ENCODE results near the gene DNAH14.

DNAH14 gene

DNA sequence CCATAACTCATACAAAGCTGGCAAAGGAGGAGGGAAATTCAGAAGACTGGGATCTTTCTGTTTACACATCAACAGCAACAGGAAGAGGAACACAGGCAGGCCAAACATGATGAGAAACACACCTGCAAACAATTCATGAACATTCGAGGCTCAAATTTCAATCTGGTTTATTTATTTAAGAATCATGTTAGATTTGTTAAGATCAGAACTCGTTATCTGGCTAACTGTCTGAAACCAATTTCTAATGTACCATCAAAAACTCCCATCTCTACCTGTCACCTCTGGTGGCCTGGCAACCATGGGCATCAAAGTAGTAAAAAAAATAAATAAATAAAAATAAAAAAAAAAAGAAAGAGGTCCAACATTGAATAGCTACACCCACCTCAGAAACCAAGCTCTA lies 488.6 kb downstream of the DNAH14 start:
- no peaks in the 10 kb centered on the region for H3K4me1 ChIP-seq (ENCODE audit: control insufficient read depth, insufficient read depth, low read length)
- 83 to 95% methylated on average over 1 to 2 of the region's 2 CpGs for WGBS, 2 experiments
- no peak overlapping the region for H3K4me3 ChIP-seq (ENCODE audit: insufficient read depth, low read depth, low read length)
- H3K36me3 ChIP-seq (ENCODE audit: control insufficient read depth, insufficient read depth, low read length), result peaks cover 28% of the 10 kb centered on the region
- no peaks in the 10 kb centered on the region for H3K9me3 ChIP-seq (ENCODE audit: control insufficient read depth, low read length)
- H3K27me3 ChIP-seq (ENCODE audit: control insufficient read depth, insufficient read depth, low read length, poor library complexity, severe bottlenecking), result no peaks in the 10 kb centered on the region
- no peak overlapping the region for H3K27ac ChIP-seq (ENCODE audit: insufficient read depth, low read depth, low read length, poor library complexity, severe bottlenecking)

DNA sequence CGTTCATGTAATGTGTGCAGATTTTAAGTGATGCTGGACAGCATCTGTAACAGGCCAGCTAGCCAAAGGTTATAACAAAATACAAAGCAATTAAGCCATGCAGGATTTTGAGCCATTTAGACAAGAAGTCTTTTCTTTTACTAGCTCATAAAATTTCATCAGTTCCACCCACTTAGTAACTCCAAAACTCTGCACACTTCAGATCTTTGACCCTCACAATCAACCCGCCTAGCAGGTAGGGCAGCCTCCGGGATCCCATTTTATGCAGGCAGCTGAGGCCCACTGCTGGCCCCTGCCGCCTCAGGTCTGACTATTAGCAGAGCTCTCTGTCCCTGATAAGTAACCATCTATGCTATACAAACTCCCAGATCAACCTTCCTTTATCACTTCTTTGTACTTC lies 489.1 kb downstream of the DNAH14 start:
- H3K36me3 ChIP-seq (ENCODE audit: control insufficient read depth, insufficient read depth, low read length), result peaks cover 28% of the 10 kb centered on the region
- H3K27me3 ChIP-seq (ENCODE audit: control insufficient read depth, insufficient read depth, low read length, poor library complexity, severe bottlenecking), result no peaks in the 10 kb centered on the region
- no peaks in the 10 kb centered on the region for H3K9me3 ChIP-seq (ENCODE audit: control insufficient read depth, low read length)
- no peaks in the 10 kb centered on the region for H3K4me1 ChIP-seq (ENCODE audit: control insufficient read depth, insufficient read depth, low read length)
- no peak overlapping the region for H3K27ac ChIP-seq (ENCODE audit: insufficient read depth, low read depth, low read length, poor library complexity, severe bottlenecking)
- H3K4me3 ChIP-seq (ENCODE audit: insufficient read depth, low read depth, low read length), result no peak overlapping the region
- 94 to 99% methylated on average over 4 of the region's 4 CpGs for WGBS, 2 experiments

- Histone ChIP-seq H3K27ac (ENCODE audit: insufficient read depth, low read depth, low read length, poor library complexity, severe bottlenecking) (no peak overlapping the region), H3K36me3 (ENCODE audit: control insufficient read depth, insufficient read depth, low read length) (peaks cover 27% of the 10 kb centered on the region), H3K4me1 (ENCODE audit: control insufficient read depth, insufficient read depth, low read length) (peaks cover 13% of the 10 kb centered on the region), H3K4me3 (ENCODE audit: insufficient read depth, low read depth, low read length) (no peak overlapping the region), H3K9me3 (ENCODE audit: control insufficient read depth, low read length) (no peaks in the 10 kb centered on the region), H3K27me3 (ENCODE audit: control insufficient read depth, insufficient read depth, low read length, poor library complexity, severe bottlenecking) (no peaks in the 10 kb centered on the region)
- 94 to 97% methylated on average over 13 to 14 of the region's 14 CpGs for WGBS, 2 experiments
Measured at GRCh38 chr1:225422031-225422605, 492.6 kb downstream of the DNAH14 start.

DNA sequence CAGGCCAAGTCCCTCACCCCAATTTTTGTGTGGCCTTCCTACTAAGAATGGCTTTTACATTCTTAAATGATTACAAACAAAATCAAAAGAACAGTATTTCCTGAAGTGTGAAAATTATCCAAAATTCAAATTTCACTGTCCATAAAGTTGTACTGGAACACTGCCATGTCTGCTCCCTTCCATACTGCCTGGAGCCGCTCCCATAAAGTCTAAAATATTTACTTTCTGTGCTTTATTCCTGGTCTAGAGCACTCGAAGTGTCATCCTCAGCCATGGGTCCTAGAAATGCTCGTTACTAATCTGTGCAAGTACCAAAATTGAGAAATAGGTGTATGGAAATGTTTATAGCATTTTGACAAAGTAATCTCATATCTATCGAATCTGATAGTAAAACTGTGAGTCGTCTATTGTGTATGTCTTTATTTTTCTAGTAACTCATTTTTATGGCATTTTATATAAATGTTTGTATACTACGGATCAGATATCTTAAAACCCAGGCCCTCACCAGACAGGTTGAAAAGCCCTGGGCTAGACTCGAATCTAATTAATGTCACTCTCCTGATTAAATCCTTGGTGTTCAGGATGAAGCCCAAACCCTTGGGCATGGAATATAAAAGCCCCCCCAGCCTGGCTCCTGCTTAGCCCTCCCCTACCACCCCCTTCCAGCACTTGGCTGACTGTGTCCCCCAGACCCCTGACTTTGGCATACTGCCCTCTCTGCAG lies 493.5 kb downstream of the DNAH14 start:
- no peak overlapping the region for H3K27ac ChIP-seq (ENCODE audit: insufficient read depth, low read depth, low read length, poor library complexity, severe bottlenecking)
- H3K9me3 ChIP-seq (ENCODE audit: control insufficient read depth, low read length), result no peaks in the 10 kb centered on the region
- H3K27me3 ChIP-seq (ENCODE audit: control insufficient read depth, insufficient read depth, low read length, poor library complexity, severe bottlenecking), result no peaks in the 10 kb centered on the region
- peaks cover 19% of the 10 kb centered on the region for H3K36me3 ChIP-seq (ENCODE audit: control insufficient read depth, insufficient read depth, low read length)
- H3K4me1 ChIP-seq (ENCODE audit: control insufficient read depth, insufficient read depth, low read length), result peaks cover 13% of the 10 kb centered on the region
- WGBS, 2 experiments, result 88% methylated on average over 6 to 7 of the region's 7 CpGs
- no peak overlapping the region for H3K4me3 ChIP-seq (ENCODE audit: insufficient read depth, low read depth, low read length)

GRCh38 chr1:225423518-225423855 lies 494.0 kb downstream of the DNAH14 start:
- H3K4me1 ChIP-seq (ENCODE audit: control insufficient read depth, insufficient read depth, low read length), result peaks cover 13% of the 10 kb centered on the region
- H3K27me3 ChIP-seq (ENCODE audit: control insufficient read depth, insufficient read depth, low read length, poor library complexity, severe bottlenecking), result no peaks in the 10 kb centered on the region
- H3K36me3 ChIP-seq (ENCODE audit: control insufficient read depth, insufficient read depth, low read length), result peaks cover 18% of the 10 kb centered on the region
- no peak overlapping the region for H3K4me3 ChIP-seq (ENCODE audit: insufficient read depth, low read depth, low read length)
- H3K9me3 ChIP-seq (ENCODE audit: control insufficient read depth, low read length), result no peaks in the 10 kb centered on the region
- 74 to 80% methylated on average over 2 of the region's 2 CpGs for WGBS, 2 experiments
- H3K27ac ChIP-seq (ENCODE audit: insufficient read depth, low read depth, low read length, poor library complexity, severe bottlenecking), result no peak overlapping the region

GRCh38 chr1:225424562-225425200 lies 495.2 kb downstream of the DNAH14 start:
- H3K4me3 ChIP-seq (ENCODE audit: insufficient read depth, low read depth, low read length), result no peak overlapping the region
- no peak overlapping the region for H3K27ac ChIP-seq (ENCODE audit: insufficient read depth, low read depth, low read length, poor library complexity, severe bottlenecking)
- peaks cover 13% of the 10 kb centered on the region for H3K4me1 ChIP-seq (ENCODE audit: control insufficient read depth, insufficient read depth, low read length)
- H3K9me3 ChIP-seq (ENCODE audit: control insufficient read depth, low read length), result no peaks in the 10 kb centered on the region
- H3K27me3 ChIP-seq (ENCODE audit: control insufficient read depth, insufficient read depth, low read length, poor library complexity, severe bottlenecking), result no peaks in the 10 kb centered on the region
- H3K36me3 ChIP-seq (ENCODE audit: control insufficient read depth, insufficient read depth, low read length), result peaks cover 8% of the 10 kb centered on the region
- 76 to 84% methylated on average over 6 of the region's 6 CpGs for WGBS, 2 experiments

DNA sequence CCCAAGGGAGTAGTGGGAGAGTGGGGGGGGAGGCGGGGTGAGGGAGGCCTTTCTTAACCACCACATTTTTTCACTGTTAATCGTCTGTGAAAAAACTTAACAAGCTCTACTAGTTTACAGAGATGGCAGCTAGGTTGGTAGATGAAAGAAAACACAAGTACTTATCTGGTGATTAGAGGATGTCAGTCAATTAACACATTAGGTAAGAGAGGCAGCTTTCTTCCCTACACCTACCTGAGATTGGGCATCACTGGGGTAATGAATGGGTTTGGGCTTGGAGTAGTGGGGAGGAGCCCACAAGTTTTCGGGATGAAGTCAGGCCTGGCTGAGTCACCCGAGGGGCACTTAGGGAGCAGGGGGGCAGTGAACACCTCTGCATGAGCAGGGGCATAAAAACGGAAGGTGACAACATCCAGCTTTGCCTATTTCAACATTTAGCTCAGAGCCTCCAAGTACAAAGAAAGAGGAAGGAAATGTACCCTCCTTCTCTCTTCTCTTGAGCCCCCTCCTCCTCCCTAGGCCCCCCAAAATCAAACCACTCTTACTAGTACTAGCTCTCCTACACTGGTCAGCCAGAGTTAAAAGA lies 495.8 kb downstream of the DNAH14 start:
- Histone ChIP-seq H3K36me3 (ENCODE audit: control insufficient read depth, insufficient read depth, low read length) (peaks cover 2% of the 10 kb centered on the region), H3K27ac (ENCODE audit: insufficient read depth, low read depth, low read length, poor library complexity, severe bottlenecking) (no peak overlapping the region), H3K4me1 (ENCODE audit: control insufficient read depth, insufficient read depth, low read length) (peaks cover 13% of the 10 kb centered on the region), H3K4me3 (ENCODE audit: insufficient read depth, low read depth, low read length) (no peak overlapping the region), H3K27me3 (ENCODE audit: control insufficient read depth, insufficient read depth, low read length, poor library complexity, severe bottlenecking) (no peaks in the 10 kb centered on the region), H3K9me3 (ENCODE audit: control insufficient read depth, low read length) (no peaks in the 10 kb centered on the region)
- WGBS, 2 experiments, result 27 to 72% methylated on average over 4 to 5 of the region's 5 CpGs

GRCh38 chr1:225426395-225427234 lies 497.1 kb downstream of the DNAH14 start:
- H3K4me1 ChIP-seq (ENCODE audit: control insufficient read depth, insufficient read depth, low read length), result peaks cover 13% of the 10 kb centered on the region
- no peak overlapping the region for H3K27ac ChIP-seq (ENCODE audit: insufficient read depth, low read depth, low read length, poor library complexity, severe bottlenecking)
- WGBS, 2 experiments, result 3 to 4% methylated on average over 36 of the region's 36 CpGs

GRCh38 chr1:225427235-225428067 lies 498.0 kb downstream of the DNAH14 start, which contains the start of gene LBR:
LBR (minus strand) TSS chr1:225428038; CDS start chr1:225424075, 3,963 bp downstream.
- peak within 1 kb of the TSS; percentile 93 for H3K27ac ChIP-seq (ENCODE audit: insufficient read depth, low read depth, low read length, poor library complexity, severe bottlenecking)
- H3K4me1 ChIP-seq (ENCODE audit: control insufficient read depth, insufficient read depth, low read length), result peaks cover 13% of the 10 kb centered on the region
- H3K9me3 ChIP-seq (ENCODE audit: control insufficient read depth, low read length), result no peaks in the 10 kb centered on the region
- H3K36me3 ChIP-seq (ENCODE audit: control insufficient read depth, insufficient read depth, low read length), result no peaks in the 10 kb centered on the region
- no peaks in the 10 kb centered on the region for H3K27me3 ChIP-seq (ENCODE audit: control insufficient read depth, insufficient read depth, low read length, poor library complexity, severe bottlenecking)
- WGBS, 2 experiments, result 0% methylated on average over 94 of the region's 94 CpGs
- H3K4me3 ChIP-seq (ENCODE audit: insufficient read depth, low read depth, low read length), result peak within 1 kb of the TSS; percentile 77

More at GRCh38 chr1:225426395-225427234, 497.1 kb downstream of the DNAH14 start:
- H3K9me3 ChIP-seq (ENCODE audit: control insufficient read depth, low read length), result no peaks in the 10 kb centered on the region
- H3K27me3 ChIP-seq (ENCODE audit: control insufficient read depth, insufficient read depth, low read length, poor library complexity, severe bottlenecking), result no peaks in the 10 kb centered on the region
- H3K4me3 ChIP-seq (ENCODE audit: insufficient read depth, low read depth, low read length), result peak overlapping the region; percentile 77
- no peaks in the 10 kb centered on the region for H3K36me3 ChIP-seq (ENCODE audit: control insufficient read depth, insufficient read depth, low read length)
